Endothelial cell of umbilical vein (primary cell): ENCODE measurements around the gene PLXNC1. TPM values are rescaled to one million over a fixed set of nuclear protein-coding genes. Genes with fewer than 3 reads are reported as not detected.
A peak's percentile ranks its signal among the peaks of the same experiment; 100 is the strongest.

Experiments
- BruUV-seq: library from RNA; stranded (reverse); fragments of 400-500 nt; replicated peaks from 2 replicates; lab custom pipeline; 2021; lab: Mats Ljungman, UMichigan
- CTCF ChIA-PET: fragments of 300-600, 350-600 bp; sonication (Branson Sonifier 250); formaldehyde crosslinking; loops from one replicate; lab custom pipeline; 2021; ENCODE audit warnings: antibody characterized with exemption, inconsistent platforms; lab: Charles Lee
- POLR2A ChIA-PET: fragments of 300-600, 350-600 bp; sonication (Branson Sonifier 250); formaldehyde crosslinking; loops from one replicate; lab custom pipeline; 2021; ENCODE audit warnings: antibody characterized with exemption, inconsistent platforms; lab: Charles Lee
- DNase-seq: peaks from one replicate; pipeline ENCODE4 v3.0.0-alpha.2; 2011; ENCODE audit warnings: low read depth, low spot score
- FAIRE-seq: peaks from 2 replicates; lab custom pipeline; 2011; peaks lifted over from hg19 to GRCh38; lab: Jason Lieb, UNC
- H2AFZ ChIP-seq: 2 replicates; pipeline ENCODE4 v1.6.0; 2012; ENCODE audit warnings: low read depth, low read length, control low read depth, inconsistent platforms
- H3K27ac ChIP-seq: 2 replicates; pipeline ENCODE4 v1.5.1; 2011; ENCODE audit warnings: low read depth, mild to moderate bottlenecking, control low read depth, low read length, moderate library complexity; ENCODE audit not compliant: insufficient read depth
- H3K27me3 ChIP-seq, 2 experiments: 2 replicates each; pipeline versions ENCODE4 v1.6.0 to v1.6.1; 2011; ENCODE audit warnings: low read length in 2 of 2, mixed read lengths in 1 of 2; ENCODE audit not compliant: control insufficient read depth in 2 of 2, insufficient read depth in 2 of 2
- H3K36me3 ChIP-seq, 2 experiments: 2 replicates in 1 of 2; 3 replicates in 1 of 2; pipeline ENCODE4 v1.5.1; 2011; ENCODE audit warnings: low read length in 2 of 2, mild to moderate bottlenecking in 1 of 2, moderate library complexity in 1 of 2; ENCODE audit not compliant: control insufficient read depth in 2 of 2, insufficient read depth in 2 of 2; ENCODE audit errors: extremely low read depth in 1 of 2
- H3K4me1 ChIP-seq: 3 replicates; pipeline ENCODE4 v1.5.1; 2011; ENCODE audit warnings: mild to moderate bottlenecking, low read length; ENCODE audit not compliant: control insufficient read depth, insufficient read depth; ENCODE audit errors: extremely low read depth
- H3K4me2 ChIP-seq: 2 replicates; pipeline ENCODE4 v1.6.1; 2011; ENCODE audit warnings: low read length, control low read depth, mixed read lengths; ENCODE audit not compliant: insufficient read depth
- H3K4me3 ChIP-seq, 3 experiments: fragments of 200-600 bp in 1 of 3; sonication (generic), shearing (Covaris generic) in 1 of 3; replicated peaks in 1 of 3; 2 replicates each; pipeline ENCODE4 v1.5.1; 2011 to 2016; ENCODE audit warnings: control low read depth in 3 of 3, low read length in 3 of 3, mild to moderate bottlenecking in 2 of 3, inconsistent platforms in 1 of 3, low read depth in 1 of 3, moderate library complexity in 1 of 3; ENCODE audit not compliant: insufficient read depth in 1 of 3
- H3K79me2 ChIP-seq: 2 replicates; pipeline ENCODE4 v1.6.0; 2012; ENCODE audit warnings: low read length, inconsistent platforms; ENCODE audit not compliant: control insufficient read depth, insufficient read depth
- H3K9ac ChIP-seq: replicated peaks from 2 replicates; pipeline ENCODE3; 2011; ENCODE audit warnings: low read length, control low read depth; ENCODE audit not compliant: insufficient read depth; ENCODE audit errors: extremely low read depth
- H3K9me1 ChIP-seq: replicated peaks from 3 replicates; pipeline ENCODE4 v1.6.0; 2011; ENCODE audit warnings: mild to moderate bottlenecking, low read length; ENCODE audit not compliant: control insufficient read depth, insufficient read depth; ENCODE audit errors: extremely low read depth
- H3K9me3 ChIP-seq: replicated peaks from 2 replicates; pipeline ENCODE4 v1.5.1; 2012; ENCODE audit warnings: low read length, inconsistent platforms; ENCODE audit not compliant: control insufficient read depth, insufficient read depth
- H4K20me1 ChIP-seq: replicated peaks from 2 replicates; pipeline ENCODE3; 2011; ENCODE audit warnings: mild to moderate bottlenecking, low read length; ENCODE audit not compliant: control insufficient read depth, insufficient read depth; ENCODE audit errors: extremely low read depth
- CTCF ChIP-seq, 2 donors: IDR thresholded peaks; 1 replicate in 1 of 2; 2 replicates in 1 of 2; pipeline ENCODE4 v1.5.1; 2011; ENCODE audit warnings: low read length in 2 of 2, mild to moderate bottlenecking in 2 of 2, moderate library complexity in 2 of 2, control low read depth in 1 of 2, inconsistent platforms in 1 of 2, low read depth in 1 of 2; ENCODE audit not compliant: insufficient read depth in 1 of 2; ENCODE audit errors: extremely low read depth in 1 of 2
- EZH2 ChIP-seq: IDR thresholded peaks from 2 replicates; pipeline ENCODE4 v1.6.1; 2012; ENCODE audit warnings: borderline replicate concordance, low read depth, mild to moderate bottlenecking, moderate library complexity, low read length, inconsistent platforms; ENCODE audit not compliant: severe bottlenecking
- FOS ChIP-seq: IDR thresholded peaks from 2 replicates; pipeline ENCODE4 v1.6.1; 2011; ENCODE audit warnings: mild to moderate bottlenecking, low read length, moderate library complexity, borderline replicate concordance; ENCODE audit not compliant: insufficient read depth
- GATA2 ChIP-seq: IDR thresholded peaks from 2 replicates; pipeline ENCODE4 v1.7.0; 2011; ENCODE audit warnings: low read depth, mild to moderate bottlenecking, moderate library complexity, mixed read lengths, low read length; ENCODE audit not compliant: insufficient read length, insufficient read depth
- JUN ChIP-seq: IDR thresholded peaks from 2 replicates; pipeline ENCODE4 v1.6.1; 2011; ENCODE audit warnings: borderline replicate concordance, low read depth; ENCODE audit not compliant: insufficient read length, insufficient read depth
- MAX ChIP-seq: IDR thresholded peaks from 2 replicates; pipeline ENCODE4 v1.6.1; 2011; ENCODE audit not compliant: insufficient read depth, insufficient read length
- MYC ChIP-seq: IDR thresholded peaks from one replicate; pipeline ENCODE4 v1.6.1; 2011; ENCODE audit warnings: mild to moderate bottlenecking, low read depth, low read length
- POLR2A ChIP-seq: IDR thresholded peaks from 2 replicates; pipeline ENCODE4 v1.6.1; 2012; ENCODE audit warnings: low read depth, mild to moderate bottlenecking, control low read depth, low read length
- POLR2AphosphoS5 ChIP-seq: IDR thresholded peaks from 2 replicates; pipeline ENCODE4 v1.6.1; 2012; ENCODE audit warnings: low read depth, mild to moderate bottlenecking, control low read depth, low read length, moderate library complexity; ENCODE audit not compliant: insufficient read depth
- dilution Hi-C: fragments of 300-500 bp; cut with MboI; formaldehyde crosslinking; loops from one replicate; pipeline ENCODE4 v1.15.0; 2019; ENCODE audit warnings: low sequenced_read_pairs; ENCODE audit not compliant: extremely low pct_ligation_motif_present
- intact Hi-C: fragments of 100-400 bp; cut with micrococcal nuclease; formaldehyde crosslinking; loops from one replicate; pipeline ENCODE4 v1.10.0; 2022
- polyA plus RNA-seq, 4 experiments: library from polyadenylated mRNA; depleted of rRNA in 3 of 4; stranded (reverse) in 3 of 4; unstranded in 1 of 4; fragments of >200 nt; gene quantifications; 2 replicates each; pipeline versions ENCODE4 v1.2.1 to v1.2.3, GENCODE V29; 2011 to 2012; ENCODE audit warnings: missing spikeins in 1 of 4
- total RNA-seq: library from RNA; stranded (reverse); gene quantifications from 2 replicates; pipeline ENCODE4 v1.2.3, GENCODE V29; 2021

PLXNC1 gene
- total and polyA plus RNA-seq, 2 donors (not counting 3 experiments of a cell fraction or from before 2014, with no cell fraction given), result 0.04 TPM; not detected in 1

GRCh38 chr12:94148739-94149118 is 352 bp downstream of the PLXNC1 start:
- Histone ChIP-seq H3K4me1 (no peaks in the 10 kb centered on the region), H3K27ac (no peak overlapping the region), H3K36me3 (no peaks in the 10 kb centered on the region), H3K4me2 (no peak overlapping the region), H3K9ac (no peak overlapping the region), H2AFZ (no peak overlapping the region), H3K9me1 (no peaks in the 10 kb centered on the region), H3K9me3 (no peaks in the 10 kb centered on the region), H3K4me3 (peak overlapping the region in 1 of 3 experiments; percentile 33), H3K79me2 (no peaks in the 10 kb centered on the region), H4K20me1 (no peaks in the 10 kb centered on the region), H3K27me3 (peaks cover 62 to 85% of the 10 kb centered on the region in 2 experiments)
- no TSS peak for BruUV-seq
- no peak for TF ChIP-seq MAX
- TF ChIP-seq GATA2, result no peak
- dilution Hi-C loops, result no loop called here
- POLR2A ChIA-PET, result no interaction called here
- CTCF ChIA-PET, result no interaction called here
- intact Hi-C loops, result loop anchor here (5.0 kb wide), 2 partner anchors 284 to 384 kb away; no protein-coding TSS in a partner anchor
- FAIRE-seq (no peak), DNase-seq (no peak)

- Histone ChIP-seq H3K9me1 (no peaks in the 10 kb centered on the region), H3K27ac (no peak overlapping the region), H3K9me3 (no peaks in the 10 kb centered on the region), H4K20me1 (no peaks in the 10 kb centered on the region), H2AFZ (no peak overlapping the region), H3K4me3 (peak overlapping the region in 1 of 3 experiments; percentile 11), H3K9ac (no peak overlapping the region), H3K79me2 (no peaks in the 10 kb centered on the region), H3K4me1 (no peaks in the 10 kb centered on the region), H3K4me2 (no peak overlapping the region), H3K36me3 (no peaks in the 10 kb centered on the region), H3K27me3 (peaks cover 62 to 82% of the 10 kb centered on the region in 2 experiments)
- CTCF ChIA-PET, result no interaction called here
- no peak for FAIRE-seq
- no peak for DNase-seq
- dilution Hi-C loops (no loop called here), intact Hi-C loops (loop anchor here (5.0 kb wide), 2 partner anchors 283 to 383 kb away; no protein-coding TSS in a partner anchor)
- POLR2A ChIA-PET, result no interaction called here
- no TSS peak for BruUV-seq
- TF ChIP-seq GATA2, result no peak
- TF ChIP-seq CTCF (IDR thresholded peaks at IDR 0.05; ENCODE audit: extremely low read depth in 1 of 2, insufficient read depth in 1 of 2, low read depth in 1 of 2, low read length in 2 of 2), result peak in 1 of 2 donors; percentile 10
- no peak for TF ChIP-seq FOS
- no peak for TF ChIP-seq POLR2A
- TF ChIP-seq MAX, result no peak
- TF ChIP-seq JUN, result no peak
- TF ChIP-seq POLR2AphosphoS5, result no peak
- peak; percentile 92 for TF ChIP-seq EZH2
- no peak for TF ChIP-seq MYC
Observed at GRCh38 chr12:94149119-94149780, 873 bp downstream of the PLXNC1 start.
